K562 (cell line): ENCODE results near the gene MOCOS.

ENCODE experiments used
- BMI1 ChIP-seq: fragments of 150-350 bp; IDR thresholded peaks from 2 replicates; pipeline ENCODE4 v1.6.1; 2014; ENCODE audit warnings: low read length
- CBFA2T2 ChIP-seq: fragments of 450-650 bp; conservative IDR thresholded peaks from 2 replicates; pipeline ENCODE4 v1.6.1; 2017; ENCODE audit warnings: mild to moderate bottlenecking
- EP300 ChIP-seq: IDR thresholded peaks from 2 replicates; pipeline ENCODE4 v1.6.1; 2012; ENCODE audit warnings: low read length, improper control_type of control experiment
- EZH2 ChIP-seq: IDR thresholded peaks from 2 replicates; pipeline ENCODE4 v1.6.1; 2012; ENCODE audit warnings: low read depth, mild to moderate bottlenecking, inconsistent platforms, low read length, borderline replicate concordance
- JUND ChIP-seq, 2 experiments: IDR thresholded peaks; 2 replicates in 1 of 2; 3 replicates in 1 of 2; pipeline ENCODE4 v1.6.1; 2011; ENCODE audit warnings: borderline replicate concordance in 2 of 2, low read depth in 2 of 2, low read length in 2 of 2, improper control_type of control experiment in 1 of 2, missing biosample characterization in 1 of 2, missing genetic modification characterization in 1 of 2, missing genetic modification reagents in 1 of 2
- MYC ChIP-seq, 2 experiments: fragments of 250-450 bp in 1 of 2; sonication (Bioruptor Pico) in 1 of 2; IDR thresholded peaks; 2 replicates each; pipeline versions ENCODE4 v1.5.1 to v1.6.1; 2012 to 2021; ENCODE audit warnings: low read depth in 2 of 2, borderline replicate concordance in 1 of 2, improper control_type of control experiment in 1 of 2, low read length in 1 of 2, mild to moderate bottlenecking in 1 of 2, moderate library complexity in 1 of 2
- NFYB ChIP-seq: IDR thresholded peaks from 2 replicates; pipeline ENCODE4 v1.6.1; 2011; ENCODE audit warnings: mild to moderate bottlenecking, moderate library complexity; ENCODE audit not compliant: insufficient read length; ENCODE audit errors: extremely low read depth
- POLR2AphosphoS2 ChIP-seq: IDR thresholded peaks from 2 replicates; pipeline ENCODE4 v1.6.1; 2012; ENCODE audit warnings: low read length, improper control_type of control experiment
- YY1 ChIP-seq, 3 experiments: IDR thresholded peaks; 2 replicates each; pipeline ENCODE4 v1.6.1; 2011; ENCODE audit warnings: low read length in 2 of 3, mild to moderate bottlenecking in 2 of 3, moderate library complexity in 2 of 3, borderline replicate concordance in 1 of 3, control low read depth in 1 of 3, low read depth in 1 of 3; ENCODE audit not compliant: insufficient read depth in 3 of 3, insufficient replicate concordance in 2 of 3, control insufficient read depth in 1 of 3, insufficient read length in 1 of 3; ENCODE audit errors: extremely low read depth in 1 of 3
- ZFP36 ChIP-seq: fragments of 150-350 bp; IDR thresholded peaks from 2 replicates; pipeline ENCODE4 v1.6.1; 2018; ENCODE audit warnings: low read length, low read depth; ENCODE audit not compliant: partially characterized antibody
- ZNF217 ChIP-seq: sonication (generic); formaldehyde crosslinking; IDR thresholded peaks from 2 replicates; pipeline ENCODE4 v1.8.0; 2022; ENCODE audit warnings: mild to moderate bottlenecking, missing genetic modification reagents
- TF ChIP-seq, protein P1 (sequence below), 2 experiments: fragments of 450-650 bp; IDR thresholded peaks; 2 replicates each; pipeline ENCODE4 v1.6.1; 2016; ENCODE audit warnings: mild to moderate bottlenecking in 2 of 2, borderline replicate concordance in 1 of 2, low read depth in 1 of 2, moderate library complexity in 1 of 2
- TF ChIP-seq, protein P2 (sequence below), 3 experiments: IDR thresholded peaks in 2 of 3; conservative IDR thresholded peaks in 1 of 3; 2 replicates each; pipeline ENCODE4 v1.5.1; 2011 to 2012; ENCODE audit warnings: low read length in 3 of 3, mild to moderate bottlenecking in 3 of 3, control low read depth in 2 of 3, improper control_type of control experiment in 1 of 3, inconsistent platforms in 1 of 3, low read depth in 1 of 3, mixed read lengths in 1 of 3, moderate library complexity in 1 of 3; ENCODE audit not compliant: insufficient read depth in 2 of 3

- TF ChIP-seq NFYB (no peak), EZH2 (no peak), JUND (IDR thresholded peaks at IDR 0.05; ENCODE audit: borderline replicate concordance, low read depth, low read length) (no peak), JUND (tag; IDR thresholded peaks at IDR 0.05; ENCODE audit: borderline replicate concordance, low read depth, low read length) (no peak), YY1 (IDR thresholded peaks at IDR 0.05; ENCODE audit: borderline replicate concordance in 1 of 3, control insufficient read depth in 1 of 3, extremely low read depth in 1 of 3, insufficient read depth in 3 of 3, insufficient read length in 1 of 3, insufficient replicate concordance in 2 of 3, low read depth in 1 of 3, low read length in 2 of 3) (no peak), EP300 (no peak), BMI1 (no peak), POLR2AphosphoS2 (no peak), MYC (IDR thresholded peaks at IDR 0.05; ENCODE audit: low read depth, low read length) (no peak), MYC (CRISPR knock-in tag; IDR thresholded peaks at IDR 0.05; ENCODE audit: borderline replicate concordance, low read depth) (no peak), CBFA2T2 (no peak), ZNF217 (CRISPR knock-in tag) (no peak), ZFP36 (no peak)
- TF ChIP-seq, protein P1, sequence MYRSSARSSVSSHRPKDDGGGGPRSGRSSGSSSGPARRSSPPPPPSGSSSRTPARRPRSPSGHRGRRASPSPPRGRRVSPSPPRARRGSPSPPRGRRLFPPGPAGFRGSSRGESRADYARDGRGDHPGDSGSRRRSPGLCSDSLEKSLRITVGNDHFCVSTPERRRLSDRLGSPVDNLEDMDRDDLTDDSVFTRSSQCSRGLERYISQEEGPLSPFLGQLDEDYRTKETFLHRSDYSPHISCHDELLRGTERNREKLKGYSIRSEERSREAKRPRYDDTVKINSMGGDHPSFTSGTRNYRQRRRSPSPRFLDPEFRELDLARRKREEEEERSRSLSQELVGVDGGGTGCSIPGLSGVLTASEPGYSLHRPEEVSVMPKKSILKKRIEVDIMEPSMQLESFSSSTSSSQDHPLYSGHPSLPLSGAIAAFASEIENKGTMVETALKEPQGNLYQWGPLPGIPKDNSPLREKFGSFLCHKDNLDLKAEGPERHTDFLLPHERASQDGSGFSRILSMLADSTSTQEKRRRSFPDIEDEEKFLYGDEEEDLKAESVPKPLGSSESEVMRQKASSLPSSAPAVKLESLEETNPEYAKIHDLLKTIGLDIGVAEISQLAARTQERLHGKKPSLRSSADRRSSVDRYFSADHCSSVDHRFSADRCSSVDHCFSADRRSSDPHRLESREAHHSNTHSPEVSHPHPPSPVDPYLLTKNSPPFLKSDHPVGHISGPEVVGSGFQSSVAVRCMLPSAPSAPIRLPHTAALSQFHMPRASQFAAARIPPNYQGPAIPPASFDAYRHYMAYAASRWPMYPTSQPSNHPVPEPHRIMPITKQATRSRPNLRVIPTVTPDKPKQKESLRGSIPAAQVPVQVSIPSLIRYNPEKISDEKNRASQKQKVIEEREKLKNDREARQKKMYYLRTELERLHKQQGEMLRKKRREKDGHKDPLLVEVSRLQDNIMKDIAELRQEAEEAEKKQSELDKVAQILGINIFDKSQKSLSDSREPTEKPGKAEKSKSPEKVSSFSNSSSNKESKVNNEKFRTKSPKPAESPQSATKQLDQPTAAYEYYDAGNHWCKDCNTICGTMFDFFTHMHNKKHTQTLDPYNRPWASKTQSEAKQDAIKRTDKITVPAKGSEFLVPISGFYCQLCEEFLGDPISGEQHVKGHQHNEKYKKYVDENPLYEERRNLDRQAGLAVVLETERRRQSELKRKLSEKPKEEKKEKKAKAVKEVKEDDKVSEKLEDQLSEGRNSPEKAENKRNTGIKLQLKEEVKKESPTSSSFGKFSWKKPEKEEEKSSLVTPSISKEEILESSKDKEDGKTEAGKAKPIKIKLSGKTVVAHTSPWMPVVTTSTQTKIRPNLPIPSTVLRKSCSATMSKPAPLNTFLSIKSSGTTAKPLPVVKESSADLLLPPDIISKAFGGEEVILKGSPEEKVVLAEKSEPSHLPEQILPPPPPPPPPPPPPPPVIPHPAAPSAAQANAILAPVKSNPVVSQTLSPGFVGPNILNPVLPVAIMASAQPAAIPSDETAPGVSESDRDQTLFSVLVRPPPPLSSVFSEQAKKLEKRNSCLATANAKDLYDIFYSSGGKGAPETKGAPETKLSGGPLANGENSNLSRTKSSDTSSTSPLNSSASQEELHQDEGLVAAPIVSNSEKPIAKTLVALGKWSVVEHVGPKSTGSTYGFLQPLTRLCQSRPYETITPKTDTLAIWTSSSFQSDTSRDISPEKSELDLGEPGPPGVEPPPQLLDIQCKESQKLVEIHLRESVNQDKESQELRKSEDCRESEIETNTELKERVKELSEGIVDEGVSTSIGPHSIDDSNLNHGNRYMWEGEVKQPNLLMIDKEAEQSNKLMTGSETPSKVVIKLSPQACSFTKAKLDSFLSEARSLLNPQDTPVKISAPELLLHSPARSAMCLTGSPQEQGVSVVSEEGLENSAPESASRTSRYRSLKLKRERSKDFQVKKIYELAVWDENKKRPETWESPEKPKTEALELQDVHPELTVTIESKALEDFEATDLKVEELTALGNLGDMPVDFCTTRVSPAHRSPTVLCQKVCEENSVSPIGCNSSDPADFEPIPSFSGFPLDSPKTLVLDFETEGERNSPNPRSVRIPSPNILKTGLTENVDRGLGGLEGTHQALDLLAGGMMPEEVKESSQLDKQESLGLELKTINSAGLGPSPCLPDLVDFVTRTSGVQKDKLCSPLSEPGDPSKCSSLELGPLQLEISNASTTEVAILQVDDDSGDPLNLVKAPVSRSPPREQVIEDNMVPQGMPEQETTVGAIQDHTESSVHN (IDR thresholded peaks at IDR 0.05; ENCODE audit: borderline replicate concordance in 1 of 2, low read depth in 1 of 2) = no peak
- TF ChIP-seq, protein P2, sequence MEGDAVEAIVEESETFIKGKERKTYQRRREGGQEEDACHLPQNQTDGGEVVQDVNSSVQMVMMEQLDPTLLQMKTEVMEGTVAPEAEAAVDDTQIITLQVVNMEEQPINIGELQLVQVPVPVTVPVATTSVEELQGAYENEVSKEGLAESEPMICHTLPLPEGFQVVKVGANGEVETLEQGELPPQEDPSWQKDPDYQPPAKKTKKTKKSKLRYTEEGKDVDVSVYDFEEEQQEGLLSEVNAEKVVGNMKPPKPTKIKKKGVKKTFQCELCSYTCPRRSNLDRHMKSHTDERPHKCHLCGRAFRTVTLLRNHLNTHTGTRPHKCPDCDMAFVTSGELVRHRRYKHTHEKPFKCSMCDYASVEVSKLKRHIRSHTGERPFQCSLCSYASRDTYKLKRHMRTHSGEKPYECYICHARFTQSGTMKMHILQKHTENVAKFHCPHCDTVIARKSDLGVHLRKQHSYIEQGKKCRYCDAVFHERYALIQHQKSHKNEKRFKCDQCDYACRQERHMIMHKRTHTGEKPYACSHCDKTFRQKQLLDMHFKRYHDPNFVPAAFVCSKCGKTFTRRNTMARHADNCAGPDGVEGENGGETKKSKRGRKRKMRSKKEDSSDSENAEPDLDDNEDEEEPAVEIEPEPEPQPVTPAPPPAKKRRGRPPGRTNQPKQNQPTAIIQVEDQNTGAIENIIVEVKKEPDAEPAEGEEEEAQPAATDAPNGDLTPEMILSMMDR (IDR thresholded peaks at IDR 0.05 in 2 of 3, conservative IDR thresholded peaks at IDR 0.05 in 1 of 3; ENCODE audit: insufficient read depth in 2 of 3, low read depth in 1 of 3, low read length in 3 of 3) = no peak
These were observed 17.4 kb upstream of the MOCOS start for GRCh38 chr18:36169938-36170337.
